ENCODE data around the gene DMRTB1. TPM values are rescaled to one million over a fixed set of nuclear protein-coding genes. Genes with fewer than 3 reads are reported as not detected.

The DMRTB1 gene
- total RNA-seq, 1 donor from 2014 or later: not detected

DNA sequence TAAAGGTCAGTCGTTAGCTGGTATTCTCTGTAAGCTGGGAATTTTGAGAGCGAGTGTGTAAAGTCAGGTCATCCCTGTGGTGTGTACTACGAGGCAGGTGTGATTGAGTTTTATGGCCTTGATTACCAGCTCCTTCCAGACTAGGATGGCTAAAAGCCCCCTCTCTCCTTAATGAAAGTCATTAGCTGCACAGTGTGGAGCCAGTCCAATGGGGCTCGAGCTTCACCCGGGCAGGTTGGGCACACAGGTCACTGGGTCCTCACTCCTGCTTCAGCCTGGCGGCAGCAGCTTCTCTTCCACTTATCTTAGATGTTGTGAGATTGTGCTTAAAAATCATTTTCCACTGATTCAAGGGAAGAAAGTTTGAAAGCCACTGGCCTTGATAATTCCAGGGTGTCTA, 3.0 kb downstream of the DMRTB1 start:
- Mint-ChIP-seq H3K36me3 (no peaks in the 10 kb centered on the region), H3K27me3 (no peaks in the 10 kb centered on the region), H3K27ac (no peak overlapping the region), H3K9me3 (no peaks in the 10 kb centered on the region), H3K4me3 (no peak overlapping the region), H3K4me1 (ENCODE audit: unreplicated experiment) (peaks cover 12% of the 10 kb centered on the region)
- DNase-seq (ENCODE audit: extremely low spot score, unreplicated experiment): no peak
- TF ChIP-seq, protein P1, sequence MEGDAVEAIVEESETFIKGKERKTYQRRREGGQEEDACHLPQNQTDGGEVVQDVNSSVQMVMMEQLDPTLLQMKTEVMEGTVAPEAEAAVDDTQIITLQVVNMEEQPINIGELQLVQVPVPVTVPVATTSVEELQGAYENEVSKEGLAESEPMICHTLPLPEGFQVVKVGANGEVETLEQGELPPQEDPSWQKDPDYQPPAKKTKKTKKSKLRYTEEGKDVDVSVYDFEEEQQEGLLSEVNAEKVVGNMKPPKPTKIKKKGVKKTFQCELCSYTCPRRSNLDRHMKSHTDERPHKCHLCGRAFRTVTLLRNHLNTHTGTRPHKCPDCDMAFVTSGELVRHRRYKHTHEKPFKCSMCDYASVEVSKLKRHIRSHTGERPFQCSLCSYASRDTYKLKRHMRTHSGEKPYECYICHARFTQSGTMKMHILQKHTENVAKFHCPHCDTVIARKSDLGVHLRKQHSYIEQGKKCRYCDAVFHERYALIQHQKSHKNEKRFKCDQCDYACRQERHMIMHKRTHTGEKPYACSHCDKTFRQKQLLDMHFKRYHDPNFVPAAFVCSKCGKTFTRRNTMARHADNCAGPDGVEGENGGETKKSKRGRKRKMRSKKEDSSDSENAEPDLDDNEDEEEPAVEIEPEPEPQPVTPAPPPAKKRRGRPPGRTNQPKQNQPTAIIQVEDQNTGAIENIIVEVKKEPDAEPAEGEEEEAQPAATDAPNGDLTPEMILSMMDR (conservative IDR thresholded peaks at IDR 0.05): no peak

DNA sequence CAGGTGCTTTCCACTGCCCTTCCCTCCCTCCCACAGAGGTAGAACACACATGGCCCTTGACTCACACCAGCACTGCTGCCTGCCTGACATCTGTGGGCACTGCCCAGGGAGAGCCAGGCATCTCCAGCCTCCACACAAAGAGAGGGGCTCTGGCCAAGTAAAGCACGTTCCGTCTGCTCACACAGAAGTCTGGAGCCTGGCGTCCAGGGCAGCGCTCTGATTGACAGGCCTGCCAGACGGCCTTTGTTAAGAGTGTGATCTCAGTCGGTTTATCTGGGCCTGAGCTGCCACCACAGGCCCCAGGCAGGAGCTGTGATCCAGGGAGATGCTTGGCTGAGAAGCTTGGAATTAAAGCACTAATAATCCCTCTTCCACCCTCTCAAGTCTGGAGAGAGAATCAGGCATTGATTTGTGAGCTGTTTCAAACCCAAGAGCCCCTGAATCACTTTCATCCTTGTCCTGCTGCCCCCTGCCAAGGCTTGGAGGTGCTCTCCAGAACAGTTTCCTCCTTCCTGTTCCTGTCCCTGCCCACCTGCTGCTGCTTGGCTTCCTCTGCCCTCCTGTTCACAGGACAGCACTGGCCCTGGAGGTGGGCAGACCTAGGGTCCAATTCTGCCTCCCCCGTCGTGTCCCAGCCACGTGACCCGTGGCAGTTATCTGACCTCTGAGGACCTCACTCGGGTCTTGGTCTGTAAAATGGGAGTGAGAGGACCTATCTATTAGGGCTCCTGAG, 3.7 kb downstream of the DMRTB1 start:
- no peaks in the 10 kb centered on the region for H3K9me3 Mint-ChIP-seq
- peaks cover 12% of the 10 kb centered on the region for H3K4me1 Mint-ChIP-seq (ENCODE audit: unreplicated experiment)
- H3K36me3 Mint-ChIP-seq: no peaks in the 10 kb centered on the region
- no peak for DNase-seq (ENCODE audit: extremely low spot score, unreplicated experiment)
- H3K27me3 Mint-ChIP-seq: no peaks in the 10 kb centered on the region
- TF ChIP-seq, protein P1 (conservative IDR thresholded peaks at IDR 0.05): no peak
- no peak overlapping the region for H3K27ac Mint-ChIP-seq
- H3K4me3 Mint-ChIP-seq: no peak overlapping the region

DNA sequence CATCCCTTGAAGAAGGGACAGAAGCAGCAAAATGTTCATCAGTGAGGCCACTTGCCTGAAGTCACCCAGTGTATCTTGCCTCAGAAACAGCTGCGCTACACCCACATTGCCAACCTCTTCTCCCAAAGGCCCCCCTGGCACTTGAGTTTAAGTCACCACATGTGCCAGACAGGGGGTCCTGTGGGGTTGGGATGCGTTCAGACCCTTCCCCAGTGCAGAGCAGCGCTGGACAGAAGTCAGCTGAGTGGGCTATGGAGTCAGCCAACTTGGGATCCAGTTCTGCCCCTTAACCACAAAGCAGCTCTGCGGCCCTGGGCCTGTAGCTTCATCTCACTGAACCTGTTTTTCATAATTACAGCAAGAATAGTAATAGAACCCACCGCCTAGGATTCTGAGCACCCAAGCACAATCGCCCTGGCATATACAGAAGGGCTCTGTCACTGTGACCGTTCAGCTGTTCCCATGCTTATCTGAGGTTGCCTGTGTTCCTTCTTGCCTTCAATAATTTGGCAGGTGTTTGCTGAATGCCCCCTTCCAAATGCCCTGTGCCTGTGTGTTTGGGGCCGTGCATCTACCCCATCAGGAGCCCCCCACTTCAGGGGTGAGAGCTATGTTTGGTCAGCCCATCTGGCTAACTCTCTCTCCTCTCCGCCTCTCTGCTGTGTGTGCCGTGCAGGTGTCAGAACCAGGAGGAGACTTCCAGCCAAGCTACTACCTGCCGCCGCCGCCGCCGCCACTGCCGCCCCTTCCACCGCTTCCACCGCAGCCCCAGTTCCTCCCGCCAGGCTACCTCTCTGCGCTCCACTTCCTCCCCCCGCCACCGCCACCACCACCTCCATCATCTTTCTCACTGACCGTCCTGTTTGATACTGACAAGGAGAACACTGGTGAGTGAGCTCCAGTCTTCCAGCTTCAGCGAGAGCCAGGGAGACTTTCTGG, 5.0 kb downstream of the DMRTB1 start:
- Mint-ChIP-seq H3K36me3 (no peaks in the 10 kb centered on the region), H3K27me3 (no peaks in the 10 kb centered on the region), H3K9me3 (no peaks in the 10 kb centered on the region), H3K27ac (no peak overlapping the region), H3K4me1 (ENCODE audit: unreplicated experiment) (peaks cover 12% of the 10 kb centered on the region), H3K4me3 (no peak overlapping the region)
- no peak for DNase-seq (ENCODE audit: extremely low spot score, unreplicated experiment)
- TF ChIP-seq, protein P1 (conservative IDR thresholded peaks at IDR 0.05): no peak

DNA sequence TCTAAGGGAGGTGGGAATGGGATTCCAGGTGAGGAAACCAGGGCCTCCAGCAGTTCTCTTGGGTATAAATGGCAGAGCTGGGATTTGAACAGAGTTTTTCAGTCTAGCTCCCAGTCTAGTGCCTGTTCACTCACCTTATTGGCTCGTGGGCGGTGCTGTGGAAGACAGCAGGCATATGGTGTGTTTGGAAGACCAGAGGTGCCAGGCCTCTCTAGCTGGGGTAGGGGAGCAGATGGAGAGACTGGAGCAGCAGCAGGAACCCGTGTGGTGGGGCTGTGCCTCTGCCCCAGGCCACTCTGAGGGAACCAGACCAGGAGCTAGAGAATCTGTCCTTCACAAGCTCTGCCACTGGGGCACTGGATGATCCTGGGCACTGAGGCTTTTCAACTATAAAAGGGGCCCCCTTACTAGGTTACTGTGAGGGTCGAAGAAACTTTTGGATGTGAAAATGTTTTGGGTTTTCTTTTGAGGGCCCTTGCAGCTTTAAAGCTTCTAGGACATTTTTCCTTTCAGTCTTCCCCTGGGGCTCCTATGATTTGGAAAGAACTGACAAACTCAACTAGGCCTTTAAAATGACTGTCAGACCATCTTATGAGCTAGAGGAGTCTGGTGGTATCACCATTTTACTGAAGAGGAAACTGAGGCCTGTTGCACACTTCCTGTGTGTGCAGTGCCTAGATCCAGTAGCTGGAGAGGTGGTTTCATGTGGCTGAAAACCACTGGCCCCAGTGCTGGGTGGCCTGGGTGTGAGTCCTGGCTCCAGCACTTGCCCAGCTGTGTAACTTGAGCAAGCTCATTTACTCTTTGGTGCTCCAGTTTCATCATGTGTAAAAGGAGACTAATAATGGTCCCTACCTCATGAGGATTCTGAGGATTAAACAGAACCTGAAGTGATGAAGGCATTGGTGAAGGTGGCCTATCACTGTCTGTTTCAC, 6.1 kb downstream of the DMRTB1 start:
- Mint-ChIP-seq H3K4me3 (no peak overlapping the region), H3K9me3 (no peaks in the 10 kb centered on the region), H3K27me3 (no peaks in the 10 kb centered on the region), H3K36me3 (no peaks in the 10 kb centered on the region), H3K27ac (no peak overlapping the region), H3K4me1 (ENCODE audit: unreplicated experiment) (peaks cover 12% of the 10 kb centered on the region)
- TF ChIP-seq, protein P1 (conservative IDR thresholded peaks at IDR 0.05): no peak
- DNase-seq (ENCODE audit: extremely low spot score, unreplicated experiment): no peak

DNA sequence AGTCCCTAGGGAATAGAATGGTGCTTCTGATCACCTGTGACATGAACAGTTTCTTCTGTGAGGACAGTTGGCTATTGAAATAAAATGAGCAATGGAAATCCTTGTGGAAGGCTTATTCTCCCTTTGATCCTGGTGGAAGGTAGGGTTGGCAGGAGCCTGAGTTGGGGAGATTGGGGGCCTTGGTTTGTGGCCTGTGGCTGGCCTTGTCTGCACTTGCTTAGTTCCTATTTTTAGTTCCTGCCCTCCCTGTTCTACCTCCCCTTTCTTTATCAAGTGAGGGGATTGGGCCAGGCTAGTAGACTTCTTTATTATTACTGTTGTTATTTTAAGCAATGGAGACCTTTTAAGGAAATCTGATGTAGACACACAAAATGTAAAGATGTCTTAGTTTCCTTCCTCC, 8.2 kb downstream of the DMRTB1 start:
- TF ChIP-seq, protein P1 (conservative IDR thresholded peaks at IDR 0.05): no peak
- H3K4me3 Mint-ChIP-seq: no peak overlapping the region
- H3K9me3 Mint-ChIP-seq: no peaks in the 10 kb centered on the region
- DNase-seq (ENCODE audit: extremely low spot score, unreplicated experiment): no peak
- H3K27me3 Mint-ChIP-seq: no peaks in the 10 kb centered on the region
- H3K4me1 Mint-ChIP-seq (ENCODE audit: unreplicated experiment): peaks cover 12% of the 10 kb centered on the region
- H3K36me3 Mint-ChIP-seq: no peaks in the 10 kb centered on the region
- H3K27ac Mint-ChIP-seq: no peak overlapping the region

Data from type B pancreatic cell (in vitro differentiated cells).